Dendritic cell treated with granulocyte-macrophage colony-stimulating factor and Interleukin-4, amounts not matched to agents 40 ng/mL and 50 ng/mL, for 4 days (primary cell): ENCODE measurements around the gene AOPEP.

Source experiments
- H3K27ac Mint-ChIP-seq: one replicate; pipeline ENCODE4 v1.8.0; 2022; ENCODE audit warnings: mild to moderate bottlenecking, mixed read lengths
- H3K27me3 Mint-ChIP-seq: one replicate; pipeline ENCODE4 v1.8.0; 2022; ENCODE audit warnings: mild to moderate bottlenecking, mixed read lengths
- H3K36me3 Mint-ChIP-seq: one replicate; pipeline ENCODE4 v1.8.0; 2022; ENCODE audit warnings: low read depth, mixed read lengths
- H3K4me1 Mint-ChIP-seq: one replicate; pipeline ENCODE4 v1.8.0; 2022; ENCODE audit warnings: low read depth, mixed read lengths
- H3K4me3 Mint-ChIP-seq: one replicate; pipeline ENCODE4 v1.8.0; 2022; ENCODE audit warnings: mild to moderate bottlenecking, moderate library complexity, mixed read lengths
- H3K9me3 Mint-ChIP-seq: one replicate; pipeline ENCODE4 v1.8.0; 2022; ENCODE audit warnings: mixed read lengths
- intact Hi-C: fragments of 100-400 bp; cut with micrococcal nuclease; formaldehyde crosslinking; loops from one replicate; pipeline ENCODE4 v1.15.0; 2022

AOPEP gene

GRCh38 chr9:94853887-94854286, 127.4 kb downstream of the AOPEP start:
- Mint-ChIP-seq H3K27ac (no peak overlapping the region), H3K4me1 (no peaks in the 10 kb centered on the region), H3K27me3 (no peaks in the 10 kb centered on the region), H3K4me3 (no peak overlapping the region), H3K9me3 (no peaks in the 10 kb centered on the region), H3K36me3 (peaks cover 6% of the 10 kb centered on the region)
- intact Hi-C loops, result loop anchor here (10.0 kb wide), 1 partner anchor 59 kb away; no protein-coding TSS in a partner anchor

GRCh38 chr9:94855903-94856302, 129.4 kb downstream of the AOPEP start:
- no peak overlapping the region for H3K27ac Mint-ChIP-seq
- intact Hi-C loops, result loop anchor here (10.0 kb wide), 1 partner anchor 61 kb away; no protein-coding TSS in a partner anchor
- no peaks in the 10 kb centered on the region for H3K9me3 Mint-ChIP-seq
- peaks cover 6% of the 10 kb centered on the region for H3K36me3 Mint-ChIP-seq
- H3K4me3 Mint-ChIP-seq, result no peak overlapping the region
- peaks cover 12% of the 10 kb centered on the region for H3K4me1 Mint-ChIP-seq
- H3K27me3 Mint-ChIP-seq, result peaks cover 2% of the 10 kb centered on the region

- no peak overlapping the region for H3K4me3 Mint-ChIP-seq
- peaks cover 30% of the 10 kb centered on the region for H3K4me1 Mint-ChIP-seq
- H3K36me3 Mint-ChIP-seq, result peaks cover 6% of the 10 kb centered on the region
- H3K27ac Mint-ChIP-seq, result no peak overlapping the region
- H3K27me3 Mint-ChIP-seq, result peaks cover 2% of the 10 kb centered on the region
- no peaks in the 10 kb centered on the region for H3K9me3 Mint-ChIP-seq
- intact Hi-C loops, result loop anchor here (10.0 kb wide), 1 partner anchor 63 kb away; no protein-coding TSS in a partner anchor
These were observed 131.3 kb downstream of the AOPEP start for GRCh38 chr9:94857791-94858190.

GRCh38 chr9:94859226-94859625, 132.7 kb downstream of the AOPEP start:
- H3K27ac Mint-ChIP-seq, result no peak overlapping the region
- intact Hi-C loops, result loop anchor here (10.0 kb wide), 1 partner anchor 64 kb away; no protein-coding TSS in a partner anchor

GRCh38 chr9:94859891-94860290, 133.4 kb downstream of the AOPEP start:
- Mint-ChIP-seq H3K4me1 (peaks cover 30% of the 10 kb centered on the region), H3K36me3 (peaks cover 6% of the 10 kb centered on the region), H3K27me3 (peaks cover 2% of the 10 kb centered on the region), H3K4me3 (no peak overlapping the region), H3K9me3 (no peaks in the 10 kb centered on the region), H3K27ac (no peak overlapping the region)
- intact Hi-C loops, result loop anchor here (10.0 kb wide), 1 partner anchor 65 kb away; no protein-coding TSS in a partner anchor

More at GRCh38 chr9:94859226-94859625, 132.7 kb downstream of the AOPEP start:
- H3K27me3 Mint-ChIP-seq, result peaks cover 2% of the 10 kb centered on the region
- H3K36me3 Mint-ChIP-seq, result peaks cover 6% of the 10 kb centered on the region
- H3K9me3 Mint-ChIP-seq, result no peaks in the 10 kb centered on the region
- H3K4me1 Mint-ChIP-seq, result peaks cover 30% of the 10 kb centered on the region
- no peak overlapping the region for H3K4me3 Mint-ChIP-seq

GRCh38 chr9:94860678-94861588, 134.4 kb downstream of the AOPEP start:
- Mint-ChIP-seq H3K36me3 (peaks cover 6% of the 10 kb centered on the region), H3K4me3 (no peak overlapping the region), H3K9me3 (no peaks in the 10 kb centered on the region), H3K4me1 (peaks cover 30% of the 10 kb centered on the region), H3K27me3 (peaks cover 2% of the 10 kb centered on the region), H3K27ac (no peak overlapping the region)
- intact Hi-C loops, result no loop called here

GRCh38 chr9:94861589-94862272, 135.2 kb downstream of the AOPEP start:
- Mint-ChIP-seq H3K9me3 (no peaks in the 10 kb centered on the region), H3K27me3 (peaks cover 2% of the 10 kb centered on the region), H3K4me3 (no peak overlapping the region), H3K36me3 (peaks cover 6% of the 10 kb centered on the region), H3K27ac (no peak overlapping the region), H3K4me1 (peaks cover 30% of the 10 kb centered on the region)
- intact Hi-C loops, result no loop called here

- intact Hi-C loops, result no loop called here
- Mint-ChIP-seq H3K36me3 (no peaks in the 10 kb centered on the region), H3K4me3 (no peak overlapping the region), H3K9me3 (no peaks in the 10 kb centered on the region), H3K27me3 (peaks cover 2% of the 10 kb centered on the region), H3K4me1 (peaks cover 41% of the 10 kb centered on the region), H3K27ac (no peak overlapping the region)
These were observed 137.7 kb downstream of the AOPEP start for GRCh38 chr9:94864196-94864595.

- intact Hi-C loops, result no loop called here
- Mint-ChIP-seq H3K27me3 (peaks cover under 1% of the 10 kb centered on the region), H3K9me3 (no peaks in the 10 kb centered on the region), H3K4me1 (peaks cover 38% of the 10 kb centered on the region), H3K4me3 (no peak overlapping the region), H3K36me3 (no peaks in the 10 kb centered on the region), H3K27ac (no peak overlapping the region)
These were observed 138.5 kb downstream of the AOPEP start for GRCh38 chr9:94864862-94865509.

GRCh38 chr9:94865582-94866452, 139.3 kb downstream of the AOPEP start:
- Mint-ChIP-seq H3K36me3 (no peaks in the 10 kb centered on the region), H3K4me1 (peaks cover 32% of the 10 kb centered on the region), H3K4me3 (no peak overlapping the region), H3K9me3 (no peaks in the 10 kb centered on the region), H3K27me3 (no peaks in the 10 kb centered on the region), H3K27ac (no peak overlapping the region)
- intact Hi-C loops, result no loop called here

GRCh38 chr9:94866770-94867169, 140.3 kb downstream of the AOPEP start:
- peaks cover 26% of the 10 kb centered on the region for H3K4me1 Mint-ChIP-seq
- H3K27ac Mint-ChIP-seq, result no peak overlapping the region

GRCh38 chr9:94867281-94867841, 140.9 kb downstream of the AOPEP start:
- peaks cover 20% of the 10 kb centered on the region for H3K4me1 Mint-ChIP-seq
- H3K36me3 Mint-ChIP-seq, result no peaks in the 10 kb centered on the region
- H3K27ac Mint-ChIP-seq, result no peak overlapping the region
- H3K27me3 Mint-ChIP-seq, result no peaks in the 10 kb centered on the region
- intact Hi-C loops, result no loop called here
- no peaks in the 10 kb centered on the region for H3K9me3 Mint-ChIP-seq
- no peak overlapping the region for H3K4me3 Mint-ChIP-seq

More at GRCh38 chr9:94866770-94867169, 140.3 kb downstream of the AOPEP start:
- no peaks in the 10 kb centered on the region for H3K27me3 Mint-ChIP-seq
- no peaks in the 10 kb centered on the region for H3K36me3 Mint-ChIP-seq
- no peaks in the 10 kb centered on the region for H3K9me3 Mint-ChIP-seq
- intact Hi-C loops, result no loop called here
- H3K4me3 Mint-ChIP-seq, result no peak overlapping the region

- H3K4me1 Mint-ChIP-seq, result peaks cover 17% of the 10 kb centered on the region
- H3K27me3 Mint-ChIP-seq, result no peaks in the 10 kb centered on the region
- intact Hi-C loops, result no loop called here
- H3K36me3 Mint-ChIP-seq, result no peaks in the 10 kb centered on the region
- H3K27ac Mint-ChIP-seq, result no peak overlapping the region
- no peaks in the 10 kb centered on the region for H3K9me3 Mint-ChIP-seq
- no peak overlapping the region for H3K4me3 Mint-ChIP-seq
These were observed 141.4 kb downstream of the AOPEP start for GRCh38 chr9:94867842-94868312.
